H1 (cell line): ENCODE data around the gene ETDC. TPM values are rescaled to one million over a fixed set of nuclear protein-coding genes. Genes with fewer than 3 reads are reported as not detected.

ENCODE experiments used
- CTCF ChIA-PET: fragments of 300-600 bp; sonication (Branson Sonifier 250); formaldehyde crosslinking; loops from one replicate; lab custom pipeline; 2021; ENCODE audit not compliant: partially characterized antibody; lab: Charles Lee
- POLR2A ChIA-PET: fragments of 300-600 bp; sonication (Branson Sonifier 250); formaldehyde crosslinking; loops from one replicate; lab custom pipeline; 2021; ENCODE audit warnings: inconsistent platforms; ENCODE audit not compliant: partially characterized antibody; lab: Charles Lee
- DNase-seq, 2 experiments: peaks; one replicate each; pipeline versions ENCODE4 v3.0.0 to v3.0.0-alpha.2; 2010 to 2022; ENCODE audit warnings: low spot score in 2 of 2, low read depth in 1 of 2, mixed read lengths in 1 of 2
- FAIRE-seq: peaks from 2 replicates; lab custom pipeline; 2011; peaks lifted over from hg19 to GRCh38; lab: Jason Lieb, UNC
- H2AFZ ChIP-seq: 2 replicates; pipeline ENCODE4 v1.8.1; 2012; ENCODE audit warnings: low read length, inconsistent platforms
- H2AK5ac ChIP-seq: 2 replicates; pipeline ENCODE4 v1.6.1; 2013; ENCODE audit warnings: low read depth, low read length
- H2BK120ac ChIP-seq: replicated peaks from 2 replicates; pipeline ENCODE3; 2013; ENCODE audit warnings: low read depth, low read length, inconsistent platforms
- H2BK12ac ChIP-seq: 2 replicates; pipeline ENCODE4 v1.6.1; 2013; ENCODE audit warnings: low read depth, low read length
- H2BK15ac ChIP-seq: 2 replicates; pipeline ENCODE4 v1.6.1; 2013; ENCODE audit warnings: low read length
- H2BK20ac ChIP-seq: 2 replicates; pipeline ENCODE4 v1.6.1; 2013; ENCODE audit warnings: low read length
- H2BK5ac ChIP-seq: 2 replicates; pipeline ENCODE4 v1.6.1; 2013; ENCODE audit warnings: low read depth, low read length
- H3K14ac ChIP-seq: 2 replicates; pipeline ENCODE4 v1.6.1; 2013; ENCODE audit warnings: inconsistent platforms; ENCODE audit not compliant: insufficient read length
- H3K18ac ChIP-seq: 2 replicates; pipeline ENCODE4 v1.6.1; 2013; ENCODE audit warnings: low read length; ENCODE audit errors: extremely low read depth
- H3K23ac ChIP-seq: 2 replicates; pipeline ENCODE4 v1.6.1; 2013; ENCODE audit warnings: inconsistent platforms; ENCODE audit not compliant: insufficient read length
- H3K23me2 ChIP-seq: 2 replicates; pipeline ENCODE4 v1.6.1; 2013; ENCODE audit warnings: low read depth, low read length
- H3K27ac ChIP-seq: 2 replicates; pipeline ENCODE4 v1.6.1; 2011; ENCODE audit warnings: low read depth, low read length, inconsistent platforms
- H3K27me3 ChIP-seq, 4 experiments: replicated peaks in 1 of 4; 1 replicate in 1 of 4; 2 replicates in 3 of 4; pipeline versions ENCODE4 v1.6.1 to v1.8.1; 2011 to 2013; ENCODE audit warnings: low read length in 3 of 4, mild to moderate bottlenecking in 3 of 4, inconsistent platforms in 2 of 4, mixed read lengths in 2 of 4, moderate library complexity in 1 of 4; ENCODE audit not compliant: control insufficient read depth in 3 of 4, insufficient read depth in 3 of 4; ENCODE audit errors: extremely low read depth in 1 of 4
- H3K36me3 ChIP-seq, 4 experiments: 2 replicates each; pipeline versions ENCODE4 v1.6.1 to v1.8.1; 2011 to 2013; ENCODE audit warnings: mild to moderate bottlenecking in 4 of 4, low read length in 3 of 4, moderate library complexity in 2 of 4, control low read depth in 1 of 4, inconsistent platforms in 1 of 4; ENCODE audit not compliant: insufficient read depth in 4 of 4, control insufficient read depth in 2 of 4
- H3K4ac ChIP-seq: replicated peaks from 2 replicates; pipeline ENCODE3; 2013; ENCODE audit warnings: low read length, low read depth, mixed read lengths, inconsistent platforms; ENCODE audit not compliant: insufficient read length
- H3K4me1 ChIP-seq, 4 experiments: replicated peaks in 1 of 4; 1 replicate in 1 of 4; 2 replicates in 3 of 4; pipeline versions ENCODE4 v1.6.1 to v1.8.1; 2011 to 2013; ENCODE audit warnings: low read length in 3 of 4, inconsistent platforms in 2 of 4, mixed read lengths in 1 of 4; ENCODE audit not compliant: insufficient read depth in 4 of 4, control insufficient read depth in 3 of 4
- H3K4me2 ChIP-seq, 2 experiments: 2 replicates each; pipeline versions ENCODE4 v1.6.1 to v1.8.1; 2011 to 2013; ENCODE audit warnings: low read depth in 2 of 2, low read length in 2 of 2, control low read depth in 1 of 2, inconsistent platforms in 1 of 2, mild to moderate bottlenecking in 1 of 2; ENCODE audit not compliant: insufficient read depth in 1 of 2
- H3K4me3 ChIP-seq, 4 experiments: fragments of 200-600, 300-600 bp in 1 of 4; sonication (generic), shearing (Covaris generic), sonication (Bioruptor Twin) in 1 of 4; 2 replicates each; pipeline versions ENCODE4 v1.5.1 to v1.8.1; 2011 to 2016; ENCODE audit warnings: low read length in 4 of 4, low read depth in 3 of 4, control low read depth in 2 of 4, inconsistent platforms in 2 of 4, mild to moderate bottlenecking in 2 of 4, mixed read lengths in 1 of 4, moderate library complexity in 1 of 4; ENCODE audit not compliant: insufficient read depth in 2 of 4; ENCODE audit errors: extremely low read depth in 1 of 4
- H3K56ac ChIP-seq: replicated peaks from 2 replicates; pipeline ENCODE3; 2013; ENCODE audit warnings: low read depth, mild to moderate bottlenecking, mixed read lengths, low read length, inconsistent platforms; ENCODE audit not compliant: insufficient read length
- H3K79me1 ChIP-seq: 2 replicates; pipeline ENCODE4 v1.6.1; 2013; ENCODE audit warnings: low read depth, low read length, control low read depth
- H3K79me2 ChIP-seq, 2 experiments: 2 replicates each; pipeline versions ENCODE4 v1.6.1 to v1.8.1; 2012 to 2013; ENCODE audit warnings: low read length in 2 of 2, mild to moderate bottlenecking in 2 of 2, inconsistent platforms in 1 of 2; ENCODE audit not compliant: insufficient read depth in 2 of 2, control insufficient read depth in 1 of 2
- H3K9ac ChIP-seq, 4 experiments: replicated peaks in 1 of 4; 1 replicate in 1 of 4; 2 replicates in 3 of 4; pipeline versions ENCODE4 v1.6.1 to v1.8.1; 2011 to 2013; ENCODE audit warnings: low read depth in 3 of 4, low read length in 3 of 4, control low read depth in 2 of 4, mild to moderate bottlenecking in 2 of 4, moderate library complexity in 2 of 4, inconsistent platforms in 1 of 4; ENCODE audit errors: extremely low read depth in 1 of 4
- H3K9me3 ChIP-seq, 2 experiments: 2 replicates each; pipeline versions ENCODE4 v1.6.1 to v1.8.1; 2012 to 2013; ENCODE audit warnings: mild to moderate bottlenecking in 2 of 2, moderate library complexity in 2 of 2, control low read depth in 1 of 2, inconsistent platforms in 1 of 2, low read depth in 1 of 2, low read length in 1 of 2, mixed read lengths in 1 of 2; ENCODE audit not compliant: insufficient read depth in 2 of 2
- H4K20me1 ChIP-seq, 2 experiments: replicated peaks in 1 of 2; 2 replicates each; pipeline versions ENCODE3 to v1.8.1; 2011 to 2013; ENCODE audit warnings: inconsistent platforms in 2 of 2, low read length in 2 of 2, mild to moderate bottlenecking in 1 of 2; ENCODE audit not compliant: insufficient read depth in 2 of 2, control insufficient read depth in 1 of 2
- H4K5ac ChIP-seq: 2 replicates; pipeline ENCODE4 v1.6.1; 2013; ENCODE audit warnings: low read length, low read depth, mixed read lengths, inconsistent platforms; ENCODE audit not compliant: insufficient read length
- H4K8ac ChIP-seq: 2 replicates; pipeline ENCODE4 v1.8.0; 2013; ENCODE audit warnings: mild to moderate bottlenecking, moderate library complexity, low read length, inconsistent platforms; ENCODE audit not compliant: insufficient read depth; ENCODE audit errors: extremely low read depth
- H4K91ac ChIP-seq: replicated peaks from 2 replicates; pipeline ENCODE3; 2013; ENCODE audit warnings: low read length, mixed read lengths, inconsistent platforms; ENCODE audit not compliant: insufficient read length
- CHD1 ChIP-seq: IDR thresholded peaks from 2 replicates; pipeline ENCODE4 v1.6.1; 2012; ENCODE audit warnings: low read depth, low read length, improper control_type of control experiment
- CREB1 ChIP-seq: IDR thresholded peaks from 2 replicates; pipeline ENCODE4 v1.6.1; 2012; ENCODE audit warnings: inconsistent platforms
- CTCF ChIP-seq, 3 experiments: IDR thresholded peaks; 1 replicate in 2 of 3; 2 replicates in 1 of 3; pipeline versions ENCODE4 v1.5.1 to v1.6.1; 2011; ENCODE audit warnings: low read length in 3 of 3, mild to moderate bottlenecking in 3 of 3, inconsistent platforms in 2 of 3, low read depth in 1 of 3, moderate library complexity in 1 of 3; ENCODE audit not compliant: insufficient read depth in 1 of 3; ENCODE audit errors: control extremely low read depth in 1 of 3
- E2F6 ChIP-seq: IDR thresholded peaks from 2 replicates; pipeline ENCODE4 v1.6.1; 2012; ENCODE audit warnings: inconsistent platforms
- KDM5A ChIP-seq: fragments of 200-600 bp; IDR thresholded peaks from 2 replicates; pipeline ENCODE4 v1.7.1; 2012; ENCODE audit warnings: mild to moderate bottlenecking, low read length, inconsistent platforms, mixed read lengths
- RAD21 ChIP-seq, 2 experiments: IDR thresholded peaks in 1 of 2; conservative IDR thresholded peaks in 1 of 2; 2 replicates each; pipeline ENCODE4 v1.6.1; 2011; ENCODE audit warnings: low read depth in 2 of 2, low read length in 2 of 2, improper control_type of control experiment in 1 of 2, inconsistent platforms in 1 of 2, mild to moderate bottlenecking in 1 of 2, moderate library complexity in 1 of 2
- RBBP5 ChIP-seq: IDR thresholded peaks from 2 replicates; pipeline ENCODE4 v1.7.1; 2012; ENCODE audit warnings: low read depth, mild to moderate bottlenecking, inconsistent platforms, low read length, moderate library complexity, borderline replicate concordance
- SIX5 ChIP-seq: IDR thresholded peaks from 2 replicates; pipeline ENCODE4 v1.6.1; 2011; ENCODE audit warnings: mild to moderate bottlenecking, low read depth, low read length
- WGBS, 2 experiments: shearing (Covaris generic) in 1 of 2; methylation state at CpG; one replicate each; pipeline versions ENCODE4 v1.1.6 to v1.1.7; 2013 to 2015; ENCODE audit warnings: low lambda C conversion rate in 2 of 2, mixed read lengths in 2 of 2, inconsistent platforms in 1 of 2, low coverage in 1 of 2, missing lambda C conversion rate in 1 of 2; ENCODE audit not compliant: insufficient replicate concordance in 2 of 2, insufficient coverage in 1 of 2, insufficient read length in 1 of 2; ENCODE audit errors: extremely low coverage in 1 of 2, missing lambda C conversion rate in 1 of 2; 5-methylcytosine and 5-hydroxymethylcytosine counted together
- polyA plus RNA-seq, 7 experiments: library from polyadenylated mRNA; depleted of rRNA in 3 of 7; stranded (reverse) in 5 of 7; unstranded in 2 of 7; fragments of >200 nt in 5 of 7; fragments of 200-250 nt in 2 of 7; gene quantifications; 1 replicate in 5 of 7; 2 replicates in 1 of 7; 4 replicates in 1 of 7; pipeline versions ENCODE4 v1.2.1 to v1.2.3, GENCODE V29; 2011 to 2013; ENCODE audit warnings: missing spikeins in 2 of 7, mixed read lengths in 2 of 7
- total RNA-seq: library from RNA; stranded (reverse); fragmentation: NEBNext Ultra II Directional; extraction: Animal tissue kit (Norgen Biotek cat#: 25700); gene quantifications from 2 replicates; pipeline ENCODE4 v1.2.1, GENCODE V29; 2021

ETDC gene
- total and polyA plus RNA-seq, 2 of the 8 experiments (the other 6 are each of a cell fraction or from before 2014, with no cell fraction given): not detected

DNA sequence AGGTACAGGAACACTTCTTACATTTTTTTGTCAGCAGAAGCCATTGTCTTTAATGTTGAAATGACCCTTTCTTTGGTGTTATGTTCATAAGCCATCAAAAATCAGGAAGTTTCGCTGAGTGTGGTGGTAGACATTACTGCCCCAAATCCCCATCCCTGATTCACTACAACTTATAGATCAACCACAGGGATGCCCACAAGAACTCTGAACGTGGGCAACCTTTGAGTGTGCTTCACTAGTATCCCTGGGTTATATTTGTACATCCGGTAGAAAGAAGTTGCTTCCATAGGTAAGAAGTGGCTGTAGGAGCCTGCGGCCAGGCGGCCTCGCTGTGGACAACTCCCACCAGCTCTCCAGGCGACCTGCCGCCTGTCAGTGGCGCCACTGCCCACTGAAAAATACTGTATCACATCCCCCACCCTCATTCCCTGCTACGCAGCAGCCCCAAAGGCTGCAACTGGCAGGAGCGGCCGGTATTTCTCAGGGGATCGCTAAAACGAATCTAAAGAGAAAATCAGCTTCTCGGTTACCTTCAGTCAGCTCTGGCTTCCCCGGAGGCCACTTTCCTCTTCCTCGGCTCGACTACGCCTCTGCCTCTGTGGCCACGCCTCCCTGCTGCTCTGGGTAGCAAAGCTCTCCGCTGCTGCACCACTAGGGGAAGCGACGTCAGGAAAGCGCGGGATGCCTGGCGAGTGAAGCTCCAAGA is 13.9 kb upstream of the ETDC start:
- 23% methylated on average over 20 of the region's 26 CpGs; no CpG with 5 or more reads in 1 of the 2 experiments for WGBS, 2 experiments
- peak overlapping the region; percentile 67 to 68 for H3K4me2 ChIP-seq
- TF ChIP-seq RBBP5 (0 out of 2 replicates have a peak, but pooled peaks have one; percentile 42), CREB1 (peak; percentile 45; the same call in 1 of the 2 replicates), CHD1 (no peak), SIX5 (no peak), RAD21 (IDR thresholded peaks at IDR 0.05 in 1 of 2, conservative IDR thresholded peaks at IDR 0.05 in 1 of 2; ENCODE audit: low read depth in 2 of 2, low read length in 2 of 2) (0 out of 4 replicates have a peak, but pooled peaks of 1 of the 2 experiments have one; percentile 7), KDM5A (no peak), E2F6 (peak; percentile 91), CTCF (IDR thresholded peaks at IDR 0.05; ENCODE audit: control extremely low read depth in 1 of 3, insufficient read depth in 1 of 3, low read depth in 1 of 3, low read length in 3 of 3) (peak; percentile 27 to 39 (median 37))

More for the DNA sequence above, 13.9 kb upstream of the ETDC start:
- peak; percentile 21 to 63 for DNase-seq
- Histone ChIP-seq H2BK12ac (no peak overlapping the region), H2AK5ac (no peak overlapping the region), H3K56ac (no peak overlapping the region), H3K9me3 (no peaks in the 10 kb centered on the region), H3K27ac (no peak overlapping the region), H3K79me2 (peaks cover 0 to 2% of the 10 kb centered on the region in 2 experiments; a peak in 2 of 4 replicates), H3K36me3 (peaks cover 0 to 7% (median 1%) of the 10 kb centered on the region in 4 experiments; a peak in 2 of 8 replicates), H4K91ac (no peak overlapping the region), H4K8ac (peak overlapping the region; percentile 31; the same call in 1 of the 2 replicates), H2AFZ (no peak overlapping the region), H3K23ac (no peak overlapping the region), H3K4me1 (peaks cover 0 to 6% (median 3%) of the 10 kb centered on the region in 4 experiments; a peak in 2 of 7 replicates), H3K79me1 (no peaks in the 10 kb centered on the region), H4K5ac (no peak overlapping the region), H3K4me3 (peak overlapping the region; percentile 25 to 59 (median 35); a peak in 7 of 8 replicates), H3K27me3 (no peaks in the 10 kb centered on the region), H2BK15ac (no peak overlapping the region), H3K9ac (no peak overlapping the region), H2BK5ac (no peak overlapping the region), H3K18ac (no peak overlapping the region), H2BK120ac (no peak overlapping the region), H3K14ac (no peak overlapping the region), H3K23me2 (peaks cover 1% of the 10 kb centered on the region; the same call in 1 of the 2 replicates), H3K4ac (no peak overlapping the region), H2BK20ac (no peak overlapping the region), H4K20me1 (no peaks in the 10 kb centered on the region)
- ChIA-PET CTCF (interaction anchor here (0.7 to 1.5 kb wide), 5 partner anchors 11 to 138 kb away, joined by 3 to 7 read pairs (median 3); no protein-coding TSS in a partner anchor), POLR2A (no interaction called here)
- no peak for FAIRE-seq
